ENCODE measurements around the gene GFRA1.

Gene GFRA1

DNA sequence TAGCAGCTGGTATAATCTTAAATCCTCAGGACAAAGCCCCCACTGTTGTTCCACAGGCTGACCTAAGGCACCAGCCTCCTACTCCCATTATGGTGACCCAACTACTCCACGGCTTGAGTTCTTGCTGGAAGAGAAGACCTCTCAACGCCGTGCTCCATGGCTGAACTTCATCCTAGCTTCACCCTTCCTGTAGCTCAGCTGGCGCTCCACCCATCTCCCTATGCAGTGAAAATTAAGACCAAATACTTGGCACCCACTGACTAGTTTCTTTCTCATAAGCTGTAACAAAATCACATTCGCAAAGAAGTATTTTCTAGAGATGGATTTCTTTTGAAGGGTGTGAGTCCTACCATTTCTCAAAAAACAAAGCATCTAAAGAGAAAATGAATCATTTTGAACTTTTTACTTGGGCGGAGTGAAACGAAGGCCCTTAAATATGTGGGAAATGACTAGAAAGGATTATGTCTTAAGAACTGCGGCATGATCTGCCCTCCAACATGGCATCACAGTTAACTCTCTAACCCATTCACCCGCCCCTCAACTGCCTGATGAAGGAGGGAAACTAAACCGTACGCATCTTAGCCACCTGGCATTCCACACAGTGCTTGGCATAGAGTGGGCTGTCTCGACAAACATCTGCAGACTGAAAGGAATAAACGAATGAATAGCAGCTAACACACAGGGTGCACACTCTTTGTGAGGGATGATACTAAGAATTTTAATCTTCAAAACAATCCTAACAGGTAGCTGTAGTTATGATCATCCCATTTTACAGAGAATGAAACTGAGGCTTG, 32.7 kb downstream of the GFRA1 start:
- Histone ChIP-seq H3K79me2 (ENCODE audit: insufficient read depth, low read length) (no peaks in the 10 kb centered on the region), H3K4me3 (ENCODE audit: low read depth in 1 of 2, low read length in 2 of 2) (no peak overlapping the region), H3K27me3 (ENCODE audit: insufficient read depth, low read length, poor library complexity) (no peaks in the 10 kb centered on the region), H3K4me1 (ENCODE audit: insufficient read depth, low read length) (no peaks in the 10 kb centered on the region), H3K27ac (ENCODE audit: low read length) (no peak overlapping the region), H3K4me2 (ENCODE audit: insufficient read depth, low read length) (no peak overlapping the region), H4K20me1 (ENCODE audit: insufficient read depth, low read length) (no peaks in the 10 kb centered on the region), H3K9me3 (ENCODE audit: insufficient read depth, low read length, severe bottlenecking) (no peaks in the 10 kb centered on the region), H2AFZ (ENCODE audit: low read depth, low read length) (no peak overlapping the region), H3K36me3 (ENCODE audit: insufficient read depth, low read length) (no peaks in the 10 kb centered on the region), H3K9ac (ENCODE audit: low read depth, low read length) (no peak overlapping the region)
- DNase-seq, result no peak
- TF ChIP-seq, protein P1, sequence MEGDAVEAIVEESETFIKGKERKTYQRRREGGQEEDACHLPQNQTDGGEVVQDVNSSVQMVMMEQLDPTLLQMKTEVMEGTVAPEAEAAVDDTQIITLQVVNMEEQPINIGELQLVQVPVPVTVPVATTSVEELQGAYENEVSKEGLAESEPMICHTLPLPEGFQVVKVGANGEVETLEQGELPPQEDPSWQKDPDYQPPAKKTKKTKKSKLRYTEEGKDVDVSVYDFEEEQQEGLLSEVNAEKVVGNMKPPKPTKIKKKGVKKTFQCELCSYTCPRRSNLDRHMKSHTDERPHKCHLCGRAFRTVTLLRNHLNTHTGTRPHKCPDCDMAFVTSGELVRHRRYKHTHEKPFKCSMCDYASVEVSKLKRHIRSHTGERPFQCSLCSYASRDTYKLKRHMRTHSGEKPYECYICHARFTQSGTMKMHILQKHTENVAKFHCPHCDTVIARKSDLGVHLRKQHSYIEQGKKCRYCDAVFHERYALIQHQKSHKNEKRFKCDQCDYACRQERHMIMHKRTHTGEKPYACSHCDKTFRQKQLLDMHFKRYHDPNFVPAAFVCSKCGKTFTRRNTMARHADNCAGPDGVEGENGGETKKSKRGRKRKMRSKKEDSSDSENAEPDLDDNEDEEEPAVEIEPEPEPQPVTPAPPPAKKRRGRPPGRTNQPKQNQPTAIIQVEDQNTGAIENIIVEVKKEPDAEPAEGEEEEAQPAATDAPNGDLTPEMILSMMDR (IDR thresholded peaks at IDR 0.05; ENCODE audit: borderline replicate concordance, extremely low read depth, low read length, poor library complexity, severe bottlenecking), result no peak
- TF ChIP-seq EZH2 (IDR thresholded peaks at IDR 0.05; ENCODE audit: borderline replicate concordance, low read depth, low read length, severe bottlenecking), result no peak
- no peak for ATAC-seq (ENCODE audit: insufficient read depth, low read depth)

DNA sequence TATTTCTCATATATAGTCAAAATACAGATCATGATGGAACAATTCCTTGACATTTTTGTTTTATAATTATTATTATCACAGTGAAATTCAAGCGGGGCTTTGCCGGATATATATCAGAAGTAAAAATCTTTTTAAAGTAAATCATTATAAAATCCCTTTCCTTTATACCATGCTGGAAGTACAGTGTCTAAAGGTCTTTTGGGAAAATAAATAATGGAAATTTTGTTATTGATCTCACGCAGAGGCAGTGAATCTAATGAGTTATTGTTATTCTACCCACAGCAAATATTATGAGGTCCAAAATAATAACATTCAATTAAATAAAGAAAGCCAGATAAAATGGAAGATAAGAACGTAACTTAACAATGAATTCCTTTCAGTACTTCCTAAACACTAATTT, 33.8 kb downstream of the GFRA1 start:
- H3K79me2 ChIP-seq (ENCODE audit: insufficient read depth, low read length), result no peaks in the 10 kb centered on the region
- H4K20me1 ChIP-seq (ENCODE audit: insufficient read depth, low read length), result no peaks in the 10 kb centered on the region
- H3K36me3 ChIP-seq (ENCODE audit: insufficient read depth, low read length), result no peaks in the 10 kb centered on the region
- no peak overlapping the region for H2AFZ ChIP-seq (ENCODE audit: low read depth, low read length)
- DNase-seq, result no peak
- no peak overlapping the region for H3K4me3 ChIP-seq (ENCODE audit: low read depth in 1 of 2, low read length in 2 of 2)
- no peaks in the 10 kb centered on the region for H3K27me3 ChIP-seq (ENCODE audit: insufficient read depth, low read length, poor library complexity)
- H3K27ac ChIP-seq (ENCODE audit: low read length), result no peak overlapping the region
- TF ChIP-seq, protein P1 (IDR thresholded peaks at IDR 0.05; ENCODE audit: borderline replicate concordance, extremely low read depth, low read length, poor library complexity, severe bottlenecking), result no peak
- TF ChIP-seq EZH2 (IDR thresholded peaks at IDR 0.05; ENCODE audit: borderline replicate concordance, low read depth, low read length, severe bottlenecking), result no peak
- no peaks in the 10 kb centered on the region for H3K9me3 ChIP-seq (ENCODE audit: insufficient read depth, low read length, severe bottlenecking)
- no peaks in the 10 kb centered on the region for H3K4me1 ChIP-seq (ENCODE audit: insufficient read depth, low read length)
- ATAC-seq (ENCODE audit: insufficient read depth, low read depth), result no peak
- H3K4me2 ChIP-seq (ENCODE audit: insufficient read depth, low read length), result no peak overlapping the region
- no peak overlapping the region for H3K9ac ChIP-seq (ENCODE audit: low read depth, low read length)

DNA sequence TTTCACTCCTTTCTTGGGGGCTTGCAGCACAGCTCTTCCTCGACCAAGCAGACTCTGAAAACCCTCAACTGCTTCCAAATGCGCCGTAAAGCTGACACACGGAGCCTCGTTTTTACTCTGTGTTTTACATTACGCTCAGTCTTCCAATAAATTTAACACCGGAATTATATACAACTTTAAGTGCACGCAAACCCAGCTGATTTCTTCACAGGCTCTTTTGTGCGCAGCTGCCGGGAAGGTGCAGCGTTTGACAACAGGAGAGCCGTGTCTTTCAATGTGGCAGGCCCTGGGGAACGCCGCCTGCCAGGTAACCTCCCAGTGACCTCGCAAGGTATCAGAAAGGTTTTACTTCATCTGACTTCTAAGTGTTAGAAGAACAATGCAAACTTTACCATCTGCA, 35.0 kb downstream of the GFRA1 start:
- no peak overlapping the region for H3K9ac ChIP-seq (ENCODE audit: low read depth, low read length)
- ATAC-seq (ENCODE audit: insufficient read depth, low read depth) (no peak), DNase-seq (no peak)
- no peaks in the 10 kb centered on the region for H3K4me1 ChIP-seq (ENCODE audit: insufficient read depth, low read length)
- H3K4me3 ChIP-seq (ENCODE audit: low read depth in 1 of 2, low read length in 2 of 2), result no peak overlapping the region
- H3K36me3 ChIP-seq (ENCODE audit: insufficient read depth, low read length), result no peaks in the 10 kb centered on the region
- H3K27ac ChIP-seq (ENCODE audit: low read length), result no peak overlapping the region
- no peak overlapping the region for H2AFZ ChIP-seq (ENCODE audit: low read depth, low read length)
- H3K79me2 ChIP-seq (ENCODE audit: insufficient read depth, low read length), result no peaks in the 10 kb centered on the region
- TF ChIP-seq EZH2 (IDR thresholded peaks at IDR 0.05; ENCODE audit: borderline replicate concordance, low read depth, low read length, severe bottlenecking), result no peak
- TF ChIP-seq, protein P1 (IDR thresholded peaks at IDR 0.05; ENCODE audit: borderline replicate concordance, extremely low read depth, low read length, poor library complexity, severe bottlenecking), result no peak
- H4K20me1 ChIP-seq (ENCODE audit: insufficient read depth, low read length), result no peaks in the 10 kb centered on the region
- H3K4me2 ChIP-seq (ENCODE audit: insufficient read depth, low read length), result no peak overlapping the region
- no peaks in the 10 kb centered on the region for H3K27me3 ChIP-seq (ENCODE audit: insufficient read depth, low read length, poor library complexity)
- H3K9me3 ChIP-seq (ENCODE audit: insufficient read depth, low read length, severe bottlenecking), result no peaks in the 10 kb centered on the region
